ENCODE results near the gene PADI3. TPM values are rescaled to one million over a fixed set of nuclear protein-coding genes. Genes with fewer than 3 reads are reported as not detected.

PADI3 gene
- total RNA-seq, 1 donor from 2014 or later, result not detected

DNA sequence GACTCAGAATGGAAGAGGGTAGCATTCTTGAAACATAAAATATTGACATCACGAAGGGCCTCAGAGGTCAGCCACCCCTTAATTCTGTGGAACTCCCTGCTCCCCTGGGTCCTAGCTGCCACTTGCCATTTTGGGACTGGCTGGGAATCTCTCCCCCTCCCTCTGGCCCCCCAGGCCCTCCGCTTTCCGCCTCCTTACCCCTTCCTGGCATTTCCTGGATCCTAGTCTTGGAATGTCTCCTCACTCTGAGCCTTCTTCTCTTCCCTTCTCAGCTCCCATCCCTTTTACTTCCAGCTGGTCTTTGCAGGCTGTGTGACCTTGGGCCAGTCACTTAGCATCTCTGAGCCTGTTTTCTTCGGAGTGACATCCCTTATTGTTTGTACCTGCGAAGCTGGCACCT, 39.5 kb upstream of the PADI3 start:
- H3K27me3 Mint-ChIP-seq (ENCODE audit: insufficient read depth), result peaks cover 14% of the 10 kb centered on the region
- intact Hi-C loops (cut with micrococcal nuclease), result no loop called here
- H3K9me3 Mint-ChIP-seq, result no peaks in the 10 kb centered on the region
- H3K36me3 Mint-ChIP-seq (ENCODE audit: low read depth), result no peaks in the 10 kb centered on the region
- no peak overlapping the region for H3K27ac Mint-ChIP-seq
- H3K4me3 Mint-ChIP-seq, result no peak overlapping the region
- DNase-seq (ENCODE audit: low spot score), result no peak
- peaks cover 27% of the 10 kb centered on the region for H3K4me1 Mint-ChIP-seq (ENCODE audit: low read depth)

DNA sequence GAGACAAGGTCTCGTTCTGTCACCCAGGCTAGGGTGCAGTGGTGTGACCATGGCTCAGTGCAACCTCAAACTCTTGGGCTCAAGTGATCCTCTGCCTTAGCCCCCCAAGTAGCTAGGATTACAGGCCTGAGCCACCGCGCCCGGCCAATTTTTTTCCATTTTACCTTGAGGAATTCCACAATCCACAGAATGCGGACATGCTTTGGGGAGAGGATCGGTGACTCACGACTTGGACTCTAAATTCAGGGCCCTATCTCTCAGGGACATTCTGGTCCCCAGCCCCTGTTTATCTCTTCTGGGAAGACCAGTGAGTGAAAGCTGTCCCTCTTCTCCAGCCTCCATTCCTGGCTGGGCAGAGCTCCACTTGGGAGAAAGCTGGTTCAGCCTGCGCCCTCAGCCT, 38.7 kb upstream of the PADI3 start:
- Mint-ChIP-seq H3K27me3 (ENCODE audit: insufficient read depth) (peaks cover 14% of the 10 kb centered on the region), H3K9me3 (no peaks in the 10 kb centered on the region), H3K36me3 (ENCODE audit: low read depth) (no peaks in the 10 kb centered on the region), H3K4me1 (ENCODE audit: low read depth) (peaks cover 27% of the 10 kb centered on the region), H3K4me3 (no peak overlapping the region), H3K27ac (no peak overlapping the region)
- intact Hi-C loops (cut with micrococcal nuclease), result no loop called here
- DNase-seq (ENCODE audit: low spot score), result no peak

DNA sequence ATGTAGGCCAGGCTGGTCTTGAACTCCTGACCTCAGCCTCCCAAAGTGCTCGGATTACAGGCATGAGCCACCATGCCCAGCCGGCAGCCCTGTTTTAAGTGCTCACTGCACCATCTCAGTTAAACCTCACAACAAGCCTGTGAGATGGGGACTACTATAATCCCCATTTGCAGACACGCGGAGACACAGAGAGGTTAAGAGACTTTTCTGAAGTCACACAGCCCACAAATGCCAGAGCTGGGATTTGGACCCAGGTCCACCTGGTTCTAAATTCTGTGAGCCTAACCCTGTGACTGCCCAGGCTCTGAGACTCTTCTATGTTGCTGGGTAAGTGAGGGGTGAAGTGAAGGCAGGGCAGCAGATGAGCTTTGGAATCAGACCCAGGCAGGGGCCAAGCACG, 37.5 kb upstream of the PADI3 start:
- H3K27me3 Mint-ChIP-seq (ENCODE audit: insufficient read depth), result peaks cover 22% of the 10 kb centered on the region
- H3K27ac Mint-ChIP-seq, result no peak overlapping the region
- H3K9me3 Mint-ChIP-seq, result no peaks in the 10 kb centered on the region
- H3K4me1 Mint-ChIP-seq (ENCODE audit: low read depth), result peaks cover 27% of the 10 kb centered on the region
- DNase-seq (ENCODE audit: low spot score), result no peak
- H3K4me3 Mint-ChIP-seq, result no peak overlapping the region
- intact Hi-C loops (cut with micrococcal nuclease), result no loop called here
- H3K36me3 Mint-ChIP-seq (ENCODE audit: low read depth), result no peaks in the 10 kb centered on the region

DNA sequence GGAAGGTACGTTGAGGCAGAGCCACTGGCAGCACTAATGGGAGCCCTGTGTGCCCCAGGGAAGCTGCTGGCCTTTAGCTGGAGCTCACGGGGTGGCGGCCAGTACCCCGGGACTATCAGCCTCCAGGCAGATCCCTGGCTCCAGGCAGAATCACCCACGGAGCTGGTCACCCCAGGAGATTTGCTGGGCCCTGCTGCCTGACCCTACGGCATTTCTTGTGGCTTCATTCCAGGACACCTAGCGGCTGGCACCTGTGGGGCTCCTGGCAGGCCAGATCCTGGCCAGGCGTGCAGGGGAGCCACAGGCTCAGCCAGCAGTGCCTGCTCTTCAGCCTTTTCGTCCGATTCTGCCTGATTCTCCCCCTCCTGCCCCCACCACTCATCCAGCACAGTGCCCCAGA, 36.9 kb upstream of the PADI3 start:
- Mint-ChIP-seq H3K27ac (no peak overlapping the region), H3K4me1 (ENCODE audit: low read depth) (peaks cover 27% of the 10 kb centered on the region), H3K27me3 (ENCODE audit: insufficient read depth) (peaks cover 22% of the 10 kb centered on the region), H3K36me3 (ENCODE audit: low read depth) (no peaks in the 10 kb centered on the region), H3K4me3 (no peak overlapping the region), H3K9me3 (no peaks in the 10 kb centered on the region)
- DNase-seq (ENCODE audit: low spot score), result no peak
- intact Hi-C loops (cut with micrococcal nuclease), result no loop called here

DNA sequence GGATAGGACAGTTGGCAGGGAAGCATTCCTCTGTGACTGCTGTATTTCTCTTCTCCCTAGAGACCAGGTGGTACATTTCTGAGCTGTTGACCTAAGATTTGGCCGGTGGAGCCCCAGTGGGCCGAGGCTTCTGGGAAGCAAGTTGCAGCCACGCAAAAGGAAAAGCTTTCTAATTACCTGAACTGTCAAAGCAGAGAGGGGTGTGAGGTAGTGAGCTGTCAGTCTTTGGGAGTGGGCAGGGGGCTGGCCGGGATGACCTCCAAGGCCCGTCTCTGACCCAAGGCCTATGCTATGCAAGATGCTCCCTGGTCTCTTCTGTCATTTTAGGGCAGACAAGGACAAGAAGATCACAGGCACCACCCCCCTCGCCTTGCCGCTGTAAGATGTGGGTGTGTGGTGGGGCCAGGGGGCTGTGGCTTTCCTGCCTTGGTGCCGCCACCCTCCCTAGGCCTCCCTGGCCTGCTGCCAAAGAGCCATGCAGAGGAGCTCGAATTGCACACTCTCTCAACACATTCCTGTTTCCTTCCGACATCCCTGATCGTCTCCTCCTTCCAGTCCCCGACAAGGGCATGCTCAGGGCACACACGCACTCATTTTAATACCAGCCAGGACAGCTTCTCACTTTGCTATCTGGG, 36.3 kb upstream of the PADI3 start:
- H3K4me3 Mint-ChIP-seq, result no peak overlapping the region
- no peaks in the 10 kb centered on the region for H3K9me3 Mint-ChIP-seq
- DNase-seq (ENCODE audit: low spot score), result peak; percentile 5
- peaks cover 22% of the 10 kb centered on the region for H3K27me3 Mint-ChIP-seq (ENCODE audit: insufficient read depth)
- H3K27ac Mint-ChIP-seq, result no peak overlapping the region
- intact Hi-C loops (cut with micrococcal nuclease), result no loop called here
- no peaks in the 10 kb centered on the region for H3K36me3 Mint-ChIP-seq (ENCODE audit: low read depth)
- H3K4me1 Mint-ChIP-seq (ENCODE audit: low read depth), result peaks cover 21% of the 10 kb centered on the region

DNA sequence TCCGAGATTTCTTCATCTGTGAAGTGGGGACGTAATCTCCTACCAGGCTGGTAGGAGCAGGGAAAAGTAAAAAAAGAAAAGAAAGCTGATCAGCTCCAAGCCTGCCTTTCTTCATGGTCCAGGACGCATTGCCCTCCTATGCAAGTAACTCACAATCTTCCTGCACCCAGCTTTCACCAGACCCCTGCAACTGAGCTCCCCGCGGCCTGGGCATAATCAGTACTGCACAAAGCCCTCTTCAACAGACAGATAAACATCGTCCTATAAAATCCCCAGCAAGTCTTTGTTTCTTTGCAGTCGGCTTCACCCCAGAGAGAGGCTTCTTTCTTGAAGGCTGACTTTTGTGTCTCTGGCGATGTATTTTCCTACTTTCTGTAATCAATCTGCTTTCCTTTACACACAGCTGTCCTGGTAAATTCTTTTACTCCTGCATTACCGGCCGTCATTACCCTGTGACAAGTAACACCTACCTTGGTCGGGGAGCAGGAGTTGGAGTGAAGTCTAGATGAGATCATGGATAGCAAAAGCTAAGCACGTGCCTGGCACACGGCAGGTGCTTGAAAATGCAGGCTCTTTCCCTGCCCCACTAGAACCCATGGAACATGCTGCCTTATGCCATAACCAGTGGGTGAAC, 35.6 kb upstream of the PADI3 start:
- Mint-ChIP-seq H3K4me3 (no peak overlapping the region), H3K9me3 (no peaks in the 10 kb centered on the region), H3K4me1 (ENCODE audit: low read depth) (peaks cover 14% of the 10 kb centered on the region), H3K27ac (no peak overlapping the region), H3K27me3 (ENCODE audit: insufficient read depth) (peaks cover 22% of the 10 kb centered on the region), H3K36me3 (ENCODE audit: low read depth) (no peaks in the 10 kb centered on the region)
- DNase-seq (ENCODE audit: low spot score), result no peak
- intact Hi-C loops (cut with micrococcal nuclease), result no loop called here

DNA sequence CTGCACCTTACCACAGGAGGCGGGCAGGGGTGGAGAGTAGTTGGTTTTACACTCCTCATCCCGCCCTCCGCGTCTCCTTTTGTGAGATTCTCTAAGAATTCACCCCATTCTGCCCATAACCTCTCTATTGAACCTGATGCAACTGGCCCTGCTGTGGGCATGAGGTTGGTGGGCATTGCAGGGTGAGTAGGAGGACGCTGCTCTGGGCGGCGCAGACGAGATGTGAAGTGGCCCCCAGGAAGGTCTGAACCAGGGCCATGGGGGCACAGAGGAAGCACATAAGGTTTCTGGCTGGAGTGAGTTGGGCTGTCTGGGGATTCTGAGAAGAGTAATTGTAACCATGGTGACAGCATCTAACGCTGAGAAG, 35.1 kb upstream of the PADI3 start:
- no peaks in the 10 kb centered on the region for H3K9me3 Mint-ChIP-seq
- peaks cover 14% of the 10 kb centered on the region for H3K4me1 Mint-ChIP-seq (ENCODE audit: low read depth)
- no peak for DNase-seq (ENCODE audit: low spot score)
- H3K4me3 Mint-ChIP-seq, result no peak overlapping the region
- H3K27me3 Mint-ChIP-seq (ENCODE audit: insufficient read depth), result peaks cover 22% of the 10 kb centered on the region
- intact Hi-C loops (cut with micrococcal nuclease), result no loop called here
- no peaks in the 10 kb centered on the region for H3K36me3 Mint-ChIP-seq (ENCODE audit: low read depth)
- H3K27ac Mint-ChIP-seq, result no peak overlapping the region

DNA sequence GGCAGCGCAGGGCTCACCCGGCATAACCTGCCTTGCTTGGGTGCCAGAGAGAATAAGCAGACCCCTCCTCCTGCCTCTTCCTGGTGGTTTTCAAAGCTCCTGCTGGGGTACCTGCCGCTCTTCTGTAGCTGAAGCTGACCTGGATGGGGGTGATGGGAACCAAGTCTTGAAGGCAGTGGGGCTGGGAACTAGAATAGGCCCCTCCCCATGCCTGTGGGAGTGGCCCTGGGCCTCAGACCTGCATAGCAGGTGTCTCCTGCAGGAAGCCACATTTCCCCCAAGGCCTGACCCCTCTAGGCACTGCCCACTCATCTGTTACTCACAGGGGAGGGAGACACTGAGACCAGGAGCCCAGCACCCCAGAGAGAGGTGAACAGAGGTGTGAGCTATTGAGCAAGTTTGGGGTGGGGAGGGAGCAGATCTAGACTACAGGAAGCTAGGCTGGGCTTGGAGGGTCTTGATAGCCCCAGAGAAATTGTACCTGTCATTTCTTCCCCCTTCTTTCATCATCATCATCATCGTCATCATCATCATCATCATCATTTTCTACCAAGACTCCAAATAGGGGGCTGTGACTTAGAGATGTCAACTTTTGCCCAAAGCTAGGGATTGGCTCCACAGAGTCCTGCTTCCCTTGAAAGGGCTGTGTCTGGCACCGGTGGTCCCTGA, 33.9 kb upstream of the PADI3 start:
- no peaks in the 10 kb centered on the region for H3K36me3 Mint-ChIP-seq (ENCODE audit: low read depth)
- peaks cover 20% of the 10 kb centered on the region for H3K27me3 Mint-ChIP-seq (ENCODE audit: insufficient read depth)
- intact Hi-C loops (cut with micrococcal nuclease), result no loop called here
- no peak for DNase-seq (ENCODE audit: low spot score)
- H3K4me1 Mint-ChIP-seq (ENCODE audit: low read depth), result peaks cover 14% of the 10 kb centered on the region
- H3K9me3 Mint-ChIP-seq, result no peaks in the 10 kb centered on the region
- no peak overlapping the region for H3K4me3 Mint-ChIP-seq
- H3K27ac Mint-ChIP-seq, result no peak overlapping the region

DNA sequence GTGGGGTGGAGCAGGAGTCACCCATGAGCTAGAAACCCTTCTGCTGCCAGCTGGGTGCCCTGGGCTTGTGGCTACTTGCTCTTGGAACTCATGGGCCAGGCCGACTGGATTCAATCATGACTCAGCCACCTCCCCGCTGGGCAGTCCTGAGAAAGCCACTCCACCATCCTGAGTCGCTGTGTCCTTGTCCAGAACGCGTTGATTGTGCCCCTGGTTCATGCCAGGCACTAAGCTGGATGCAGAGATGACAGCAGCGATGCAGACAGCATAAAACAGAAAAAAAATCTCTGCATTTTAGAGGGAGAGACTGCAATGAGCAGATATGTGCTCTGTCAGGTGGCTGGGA, 33.4 kb upstream of the PADI3 start:
- no peaks in the 10 kb centered on the region for H3K9me3 Mint-ChIP-seq
- H3K4me1 Mint-ChIP-seq (ENCODE audit: low read depth), result peaks cover 14% of the 10 kb centered on the region
- no peak for DNase-seq (ENCODE audit: low spot score)
- intact Hi-C loops (cut with micrococcal nuclease), result no loop called here
- H3K27me3 Mint-ChIP-seq (ENCODE audit: insufficient read depth), result peaks cover 20% of the 10 kb centered on the region
- H3K27ac Mint-ChIP-seq, result no peak overlapping the region
- no peaks in the 10 kb centered on the region for H3K36me3 Mint-ChIP-seq (ENCODE audit: low read depth)
- H3K4me3 Mint-ChIP-seq, result no peak overlapping the region

DNA sequence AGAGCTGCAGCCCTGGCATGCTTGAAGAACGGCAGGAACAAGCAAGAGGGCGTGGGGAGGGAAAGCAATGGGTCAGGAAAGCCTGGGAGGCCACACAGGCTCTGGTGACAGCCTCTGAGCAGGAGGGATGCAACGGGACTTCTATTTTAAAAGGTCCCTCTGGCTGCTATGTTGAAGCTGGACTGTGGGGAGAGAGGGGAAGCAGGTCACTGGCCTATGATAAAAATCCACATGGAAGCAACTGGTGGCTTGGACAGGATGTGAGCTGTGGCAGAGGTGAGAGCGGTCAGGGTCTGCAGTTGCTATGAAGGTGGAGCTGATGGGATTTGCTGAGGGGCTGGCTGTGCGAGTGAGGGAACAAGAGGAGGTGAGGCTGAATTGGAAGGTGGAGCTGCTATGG, 32.8 kb upstream of the PADI3 start:
- H3K27ac Mint-ChIP-seq, result no peak overlapping the region
- peaks cover 14% of the 10 kb centered on the region for H3K4me1 Mint-ChIP-seq (ENCODE audit: low read depth)
- H3K27me3 Mint-ChIP-seq (ENCODE audit: insufficient read depth), result peaks cover 21% of the 10 kb centered on the region
- H3K4me3 Mint-ChIP-seq, result no peak overlapping the region
- no peaks in the 10 kb centered on the region for H3K9me3 Mint-ChIP-seq
- DNase-seq (ENCODE audit: low spot score), result no peak
- intact Hi-C loops (cut with micrococcal nuclease), result no loop called here
- H3K36me3 Mint-ChIP-seq (ENCODE audit: low read depth), result no peaks in the 10 kb centered on the region

DNA sequence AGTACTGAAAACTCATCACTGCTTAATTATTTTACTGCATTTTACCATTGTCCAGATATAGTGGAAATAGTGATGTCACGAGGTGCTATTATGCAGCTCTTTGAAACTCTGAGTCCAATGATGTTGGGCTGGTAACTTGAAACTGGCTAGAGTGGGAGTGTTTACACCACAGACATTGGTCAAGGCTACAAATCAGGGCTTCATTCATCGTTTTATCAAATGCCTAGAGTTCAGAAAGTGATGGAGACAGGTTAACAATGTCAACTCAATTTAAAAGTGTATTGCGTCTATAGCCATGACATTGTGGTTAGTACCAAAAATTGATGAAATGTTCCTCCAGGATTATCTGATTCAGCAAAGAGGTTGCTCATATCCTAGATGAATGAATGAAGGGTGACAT, 31.3 kb upstream of the PADI3 start:
- Mint-ChIP-seq H3K4me1 (ENCODE audit: low read depth) (peaks cover 10% of the 10 kb centered on the region), H3K9me3 (no peaks in the 10 kb centered on the region), H3K4me3 (no peak overlapping the region), H3K36me3 (ENCODE audit: low read depth) (no peaks in the 10 kb centered on the region), H3K27me3 (ENCODE audit: insufficient read depth) (peaks cover 23% of the 10 kb centered on the region), H3K27ac (no peak overlapping the region)
- intact Hi-C loops (cut with micrococcal nuclease), result no loop called here
- no peak for DNase-seq (ENCODE audit: low spot score)

DNA sequence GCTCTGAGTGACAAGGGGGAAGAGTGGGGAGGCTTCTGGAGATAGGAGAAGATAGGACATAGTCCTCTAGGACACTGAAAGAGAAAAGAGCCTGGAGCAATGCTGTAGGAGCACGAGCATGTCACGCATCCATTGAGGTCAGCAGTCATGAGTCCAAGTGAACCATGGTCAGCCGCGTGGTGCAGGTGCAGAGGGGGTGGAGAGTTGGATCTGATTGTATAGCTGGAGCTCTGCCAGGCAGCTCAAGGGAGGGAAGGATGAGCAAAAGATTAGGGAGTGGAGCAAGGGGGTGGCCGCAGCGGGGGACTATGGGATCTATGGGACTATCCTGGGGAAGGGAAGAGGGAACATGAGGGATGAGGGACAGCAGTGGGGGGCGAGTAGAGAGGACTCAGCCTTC, 30.0 kb upstream of the PADI3 start:
- Mint-ChIP-seq H3K27me3 (ENCODE audit: insufficient read depth) (peaks cover 14% of the 10 kb centered on the region), H3K4me3 (no peak overlapping the region), H3K27ac (no peak overlapping the region), H3K36me3 (ENCODE audit: low read depth) (no peaks in the 10 kb centered on the region), H3K9me3 (no peaks in the 10 kb centered on the region), H3K4me1 (ENCODE audit: low read depth) (no peaks in the 10 kb centered on the region)
- DNase-seq (ENCODE audit: low spot score), result no peak
- intact Hi-C loops (cut with micrococcal nuclease), result no loop called here

DNA sequence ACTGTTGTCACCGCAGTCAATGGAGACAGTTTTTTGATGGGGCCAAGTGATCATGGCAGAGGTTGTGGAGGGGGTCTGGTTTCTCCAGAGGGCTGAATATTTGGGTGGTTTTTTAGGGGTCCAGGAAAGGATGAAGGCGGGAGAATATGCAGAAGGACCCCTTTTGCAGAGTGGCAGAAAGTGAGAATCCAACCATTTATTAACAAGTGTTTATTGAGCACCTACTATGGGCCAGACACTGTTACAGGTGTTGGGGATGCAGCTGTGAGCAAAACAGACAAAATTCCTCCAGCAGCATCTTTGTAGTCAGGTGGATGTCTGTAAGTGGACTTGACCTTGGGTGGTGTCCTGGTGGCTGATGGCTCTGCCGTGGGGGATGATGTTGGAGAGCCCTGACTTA, 28.6 kb upstream of the PADI3 start:
- Mint-ChIP-seq H3K27me3 (ENCODE audit: insufficient read depth) (peaks cover 13% of the 10 kb centered on the region), H3K36me3 (ENCODE audit: low read depth) (no peaks in the 10 kb centered on the region), H3K9me3 (no peaks in the 10 kb centered on the region), H3K4me3 (no peak overlapping the region), H3K4me1 (ENCODE audit: low read depth) (no peaks in the 10 kb centered on the region), H3K27ac (no peak overlapping the region)
- intact Hi-C loops (cut with micrococcal nuclease), result no loop called here
- DNase-seq (ENCODE audit: low spot score), result no peak
